Midbrain (tissue), 1 donor: ENCODE data around the gene PES1.
"Not testable (repeated sequence)": the region's sequence is repeated elsewhere in the genome, so short reads cannot be mapped to it uniquely, and the experiment has no call there.

Source experiments
- DNase-seq: peaks from one replicate; lab custom pipeline; 2025; lab: John Stamatoyannopoulos, UW

Gene PES1

DNA sequence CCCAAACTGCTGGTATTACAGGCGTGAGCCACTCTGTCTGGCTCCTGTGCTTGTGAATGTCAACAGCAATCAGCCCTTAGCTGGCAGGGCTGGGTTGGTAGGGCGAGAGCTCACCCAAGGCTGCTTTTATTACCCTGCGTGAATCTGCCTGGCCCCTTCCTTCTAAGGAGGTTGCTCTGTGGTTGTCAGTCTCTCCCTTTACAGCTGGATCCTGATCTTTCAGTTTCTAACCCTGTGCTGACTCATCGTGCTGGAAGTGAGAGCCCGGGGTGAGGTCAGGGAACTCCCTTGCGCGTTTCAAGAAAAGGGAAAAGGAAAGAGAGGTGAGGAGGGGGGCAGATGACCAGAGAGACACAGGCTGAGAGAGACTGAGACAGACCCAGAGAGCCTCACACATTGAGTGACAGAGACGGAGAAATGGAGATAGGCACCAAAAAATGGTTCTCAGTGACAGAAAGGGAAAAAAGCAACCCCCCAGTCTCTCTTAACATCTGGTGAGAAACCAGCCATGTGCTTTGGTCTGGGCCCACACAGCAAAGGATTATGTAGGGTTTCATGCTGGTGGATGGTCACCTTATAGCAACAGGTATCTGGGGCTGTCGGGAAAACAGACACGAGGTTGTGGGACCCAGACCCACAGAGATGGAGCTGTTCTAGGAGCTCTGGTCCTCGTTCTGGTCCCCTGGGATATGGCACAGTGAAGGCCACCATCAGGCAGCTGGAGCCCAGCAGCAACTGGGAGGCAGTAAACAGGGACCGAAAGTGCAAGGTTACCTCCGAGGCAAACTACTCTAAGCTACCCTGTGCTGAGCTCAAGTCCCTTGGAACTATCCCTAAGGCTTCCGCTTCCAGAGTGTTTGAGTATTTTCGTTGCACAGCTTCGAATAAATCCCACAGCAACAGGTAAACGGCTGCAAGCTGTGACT, 17.8 kb upstream of the PES1 start:
- DNase-seq = no peak

DNA sequence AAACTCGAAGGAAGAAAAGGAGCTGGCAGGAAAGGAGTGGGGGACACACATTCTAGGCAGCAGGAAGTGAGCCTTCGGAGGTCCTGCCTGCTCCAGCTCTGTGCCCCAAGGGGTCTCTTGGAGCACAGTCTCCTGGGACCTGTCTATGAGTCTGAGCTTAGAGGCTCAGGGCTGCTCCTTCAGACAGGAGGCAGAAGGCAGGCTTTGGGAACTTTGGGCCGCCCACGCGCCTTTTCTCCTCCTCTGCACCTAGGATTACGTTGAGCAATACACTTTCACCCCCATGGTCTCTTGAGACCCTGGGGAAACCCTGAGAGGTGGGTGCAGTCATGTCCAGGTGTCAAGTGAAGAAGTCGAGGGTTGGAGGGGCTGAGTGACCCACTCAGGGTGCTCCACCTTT, 16.2 kb upstream of the PES1 start:
- DNase-seq = no peak

DNA sequence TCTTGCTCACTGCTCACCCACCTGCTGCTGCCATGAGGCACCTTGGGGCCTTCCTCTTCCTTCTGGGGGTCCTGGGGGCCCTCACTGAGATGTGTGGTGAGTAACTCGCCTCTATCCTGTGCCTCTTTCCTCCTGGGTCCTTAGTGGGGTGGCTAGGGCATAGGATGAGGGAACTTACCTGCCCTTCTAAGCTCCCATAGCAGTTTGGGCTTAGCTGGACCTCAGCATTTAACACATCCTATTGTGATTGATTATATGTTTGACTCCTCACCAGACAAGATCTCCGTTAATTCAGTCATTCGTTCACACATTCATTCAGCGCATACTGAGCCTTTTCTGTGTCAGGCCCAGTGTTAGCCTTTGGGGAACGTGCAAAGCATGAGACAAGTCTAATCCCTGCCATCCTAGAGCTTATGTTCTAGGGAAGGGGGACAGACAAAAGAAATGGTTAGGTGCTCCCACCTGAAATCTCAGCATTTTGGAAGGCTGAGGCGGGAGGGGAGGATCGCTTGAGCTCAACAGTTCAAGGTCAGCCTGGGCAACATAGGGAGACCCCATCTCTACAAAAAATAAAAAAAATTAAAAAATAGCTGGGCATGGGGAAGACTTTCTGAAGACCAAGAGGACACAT, 15.7 kb upstream of the PES1 start:
- no peak for DNase-seq

DNA sequence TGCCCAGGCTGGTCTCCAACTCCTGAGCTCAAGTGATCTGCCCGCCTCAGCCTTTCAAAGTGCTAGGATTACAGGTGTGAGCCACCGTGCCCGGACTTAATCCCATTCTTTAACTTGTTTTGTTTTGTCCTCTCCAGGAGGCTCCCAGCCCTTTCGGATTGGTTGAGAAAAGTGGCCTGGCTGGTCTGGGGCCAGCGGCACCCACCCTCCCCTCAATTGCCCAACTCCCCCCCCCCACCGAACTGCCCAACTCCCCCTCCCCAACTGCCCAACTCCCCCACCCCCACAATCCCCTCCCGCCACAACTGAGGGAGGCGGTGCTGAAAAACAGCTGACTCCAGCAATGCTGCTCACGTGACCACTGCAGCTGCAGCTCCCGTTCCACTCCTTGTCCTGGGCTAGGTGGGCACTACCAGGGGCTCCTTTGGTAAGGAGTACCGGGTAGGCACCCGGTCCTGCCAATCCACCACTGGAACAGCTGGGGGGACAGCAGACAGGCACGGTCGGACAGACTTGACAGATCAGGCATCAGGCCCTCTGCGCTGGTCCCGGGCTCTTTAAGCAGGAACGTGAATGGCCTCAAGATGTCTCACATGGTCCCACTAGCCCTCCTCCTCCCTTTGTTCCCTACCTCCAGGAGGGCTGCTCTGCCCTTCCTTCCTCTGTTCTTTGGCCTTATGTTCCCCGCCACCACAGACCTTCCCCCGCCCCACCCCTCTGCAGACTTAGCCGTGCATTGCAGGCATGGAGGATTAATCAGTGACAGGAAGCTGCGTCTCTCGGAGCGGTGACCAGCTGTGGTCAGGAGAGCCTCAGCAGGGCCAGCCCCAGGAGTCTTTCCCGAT, 15.0 kb upstream of the PES1 start, which contains the start of gene TCN2:
Gene TCN2, plus strand, starts transcription at position 720 of the 845 bp plus-strand sequence. CDS start 158 bp downstream, outside the sequence.
- peak; percentile 86 for DNase-seq

DNA sequence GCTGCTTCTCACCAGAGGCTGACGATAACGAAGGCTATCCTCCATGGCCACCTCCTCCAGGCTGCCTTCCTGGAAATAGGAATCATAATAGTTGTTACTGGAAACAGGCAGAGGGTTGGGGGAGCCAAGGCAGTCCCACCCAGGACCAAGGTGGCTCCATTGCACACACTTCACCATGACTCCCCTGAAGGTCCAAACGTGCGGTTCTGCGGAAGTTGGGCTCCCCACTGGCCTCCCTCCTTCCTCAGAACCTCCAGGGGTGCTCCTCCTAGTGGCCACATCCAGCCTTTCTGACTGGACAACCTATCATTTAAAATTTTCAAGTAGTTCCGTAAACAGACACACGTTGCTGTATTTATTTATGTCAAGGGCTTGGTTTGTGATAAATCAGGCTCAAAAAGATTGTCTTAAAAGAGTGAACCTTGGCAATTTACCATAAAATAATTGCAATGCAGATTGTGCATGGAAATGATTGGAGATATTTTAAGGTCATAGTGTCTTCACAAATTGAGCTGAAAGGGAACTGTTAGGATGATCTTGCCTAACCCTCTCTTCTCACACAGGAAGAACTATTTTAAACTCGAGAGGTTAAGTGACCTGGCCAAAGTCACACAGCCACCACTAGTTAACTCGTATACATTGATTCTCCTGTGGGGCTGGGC, 13.9 kb upstream of the PES1 start:
- peak; percentile 36 for DNase-seq

DNA sequence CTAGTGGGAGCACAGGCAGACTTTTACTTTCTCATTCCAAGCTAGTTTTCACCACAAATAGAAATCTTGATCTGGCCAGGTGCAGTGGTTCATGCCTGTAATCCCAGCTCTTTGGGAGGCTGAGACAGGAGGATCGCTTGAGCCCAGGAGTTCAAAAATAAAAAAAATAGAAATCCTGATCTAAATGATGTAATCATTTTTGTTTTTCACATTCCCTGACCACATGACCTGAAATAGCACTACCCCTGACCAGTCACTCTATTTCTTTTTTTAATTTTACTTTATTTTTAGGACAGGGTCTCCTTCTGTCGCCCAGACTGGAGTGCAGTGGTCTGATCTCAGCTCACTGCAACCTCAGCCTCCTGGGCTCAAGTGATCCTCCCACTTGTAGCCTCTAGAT, 13.0 kb upstream of the PES1 start:
- no peak for DNase-seq

DNA sequence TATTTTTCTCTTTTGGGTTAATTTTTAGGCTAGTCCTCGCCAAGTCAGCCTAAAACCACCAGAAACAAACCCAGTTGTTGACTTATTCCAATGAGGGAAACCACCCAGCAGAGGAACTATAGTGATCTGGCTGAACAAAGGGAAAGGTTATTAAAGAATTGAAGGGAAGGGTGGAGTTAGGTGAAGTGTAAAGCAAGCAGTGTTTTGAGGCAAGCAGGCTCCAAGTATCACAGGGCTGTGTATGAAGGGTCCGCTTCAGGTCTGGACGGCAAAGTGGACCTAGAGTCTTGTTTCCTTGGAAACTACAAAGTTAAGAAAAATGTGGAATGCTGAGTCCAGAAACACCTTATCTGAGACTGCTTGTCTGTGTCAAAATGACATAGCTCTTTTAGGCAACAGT, 12.1 kb upstream of the PES1 start:
- DNase-seq = no peak

DNA sequence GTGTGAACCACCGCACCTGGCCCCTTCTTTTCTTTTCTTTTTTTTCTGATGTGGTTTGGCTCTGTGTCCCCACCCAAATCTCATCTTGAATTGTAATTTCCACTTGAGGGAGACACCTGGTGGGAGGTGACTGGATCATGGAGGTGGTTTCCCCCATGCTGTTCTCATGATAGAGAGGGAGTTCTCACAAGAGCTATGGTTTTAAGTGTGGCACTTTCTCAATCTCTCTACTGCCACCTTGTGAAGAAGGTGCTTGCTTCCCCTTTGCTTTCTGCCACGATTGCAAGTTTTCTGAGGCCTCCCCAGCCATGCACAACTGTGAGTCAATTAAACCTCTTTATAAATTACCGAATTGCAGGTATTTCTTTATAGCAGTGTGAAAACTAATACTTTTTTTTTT, 10.3 kb upstream of the PES1 start:
- peak; percentile 8 for DNase-seq

DNA sequence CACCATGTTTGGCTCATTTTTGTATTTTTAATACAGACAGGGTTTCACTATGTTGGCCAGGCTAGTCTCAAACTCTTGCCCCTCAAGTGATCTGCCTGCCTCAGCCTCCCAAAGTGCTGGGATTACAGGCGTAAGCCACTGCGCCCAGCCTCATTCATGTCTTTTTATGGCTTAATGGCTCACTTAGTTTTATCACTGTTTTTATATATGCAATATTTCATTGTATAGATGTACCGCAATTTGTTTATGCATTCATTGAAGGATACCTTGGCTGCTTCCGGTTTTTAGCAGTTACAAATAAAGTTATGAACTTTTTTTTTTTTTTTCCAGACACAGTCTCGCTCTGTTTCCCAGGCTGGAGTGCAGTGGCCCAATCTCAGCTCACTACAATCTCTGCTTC, 9.8 kb upstream of the PES1 start:
- no peak for DNase-seq

DNA sequence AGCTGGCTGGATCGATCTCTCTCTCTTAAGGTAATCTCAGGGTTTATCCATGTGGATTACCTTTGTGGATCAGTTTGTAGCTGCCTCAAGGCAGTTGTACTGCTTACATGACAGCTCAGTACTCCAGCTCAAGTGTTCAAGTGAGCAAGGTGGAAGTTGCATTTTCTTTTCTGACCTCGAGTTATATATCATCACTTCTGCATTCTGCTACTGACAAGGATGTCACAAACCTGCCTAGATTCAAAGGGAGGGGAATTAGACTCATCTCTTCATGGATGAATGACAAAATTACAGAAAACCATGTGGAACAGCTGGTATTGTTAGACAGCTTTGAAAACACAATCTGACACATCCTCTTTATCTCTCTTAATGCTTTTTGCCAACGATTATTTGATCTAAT, 9.2 kb upstream of the PES1 start:
- DNase-seq = no peak

DNA sequence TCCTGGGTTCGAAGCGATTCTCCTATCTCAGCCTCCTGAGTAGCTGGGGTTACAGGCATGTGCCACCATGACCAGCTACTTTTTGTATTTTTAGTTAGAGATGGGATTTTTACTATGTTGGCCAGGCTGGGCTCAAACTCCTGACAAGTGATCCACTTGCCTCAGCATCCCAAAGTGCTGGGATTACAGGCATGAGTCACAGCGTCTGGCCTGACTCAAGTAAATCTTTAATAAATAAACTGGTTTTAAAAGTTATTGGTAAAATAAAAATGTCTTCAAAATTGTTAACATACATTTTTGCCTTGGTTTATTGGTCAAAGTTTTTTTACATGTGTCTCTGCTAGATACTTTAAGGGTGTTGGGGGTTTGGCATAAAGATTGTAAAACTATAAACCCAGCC, 7.3 kb upstream of the PES1 start:
- no peak for DNase-seq

DNA sequence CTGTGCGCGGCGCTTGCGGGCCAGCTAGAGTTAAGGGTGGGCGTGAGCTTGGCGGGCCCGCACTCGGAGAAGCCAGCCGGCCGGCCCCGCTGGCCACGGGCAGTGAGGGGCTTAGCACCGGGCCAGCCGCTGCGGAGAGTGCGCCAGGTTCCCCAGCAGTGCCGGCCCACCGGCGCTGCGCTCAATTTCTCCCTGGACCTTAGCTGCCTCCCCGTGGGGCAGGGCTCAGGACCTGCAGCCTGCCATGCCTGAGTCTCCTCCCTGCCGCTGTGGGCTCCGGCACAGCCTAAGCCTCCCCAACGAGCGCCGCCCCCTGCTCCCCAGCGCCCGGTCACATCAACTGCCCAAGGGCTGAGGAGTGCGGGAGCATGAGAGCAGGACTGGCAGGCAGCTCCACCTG, 5.2 kb upstream of the PES1 start:
- no peak for DNase-seq

DNA sequence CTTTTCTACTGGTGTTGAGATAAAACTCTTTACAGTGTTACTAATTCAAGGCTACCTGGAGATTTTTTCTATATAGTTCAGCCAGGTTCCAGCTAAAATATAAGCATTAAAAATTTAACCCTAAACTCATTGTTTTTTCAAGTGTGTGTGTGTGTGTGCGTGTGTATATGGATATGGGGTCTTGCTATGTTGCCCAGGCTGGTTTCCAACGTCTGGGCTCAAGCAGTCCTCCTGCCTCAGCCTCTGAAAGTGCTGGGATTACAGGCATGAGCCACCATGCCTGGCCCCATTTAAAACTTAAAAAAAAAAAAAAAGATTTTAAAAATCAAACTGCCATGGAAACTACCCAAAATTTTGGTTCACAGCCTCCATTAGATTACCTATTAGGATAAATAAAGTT, 4.5 kb upstream of the PES1 start:
- DNase-seq = no peak

DNA sequence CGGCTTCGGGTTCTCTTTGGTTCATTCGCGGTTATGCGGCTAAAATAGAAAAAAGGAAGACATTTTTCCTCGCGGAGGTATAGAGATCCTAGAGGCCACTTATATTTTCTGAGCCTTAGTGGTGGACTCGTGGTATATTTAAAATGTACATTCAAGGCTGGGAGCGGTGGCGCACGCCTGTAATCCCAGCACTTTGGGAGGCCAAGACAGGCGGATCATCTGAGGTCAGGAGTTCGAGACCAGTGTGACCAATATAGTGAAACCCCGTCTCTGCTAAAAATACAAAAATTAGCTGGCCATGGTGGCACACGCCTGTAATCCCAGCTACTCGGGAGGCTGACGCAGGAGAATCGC, 627 bp upstream of the PES1 start:
- DNase-seq = not testable (repeated sequence)

DNA sequence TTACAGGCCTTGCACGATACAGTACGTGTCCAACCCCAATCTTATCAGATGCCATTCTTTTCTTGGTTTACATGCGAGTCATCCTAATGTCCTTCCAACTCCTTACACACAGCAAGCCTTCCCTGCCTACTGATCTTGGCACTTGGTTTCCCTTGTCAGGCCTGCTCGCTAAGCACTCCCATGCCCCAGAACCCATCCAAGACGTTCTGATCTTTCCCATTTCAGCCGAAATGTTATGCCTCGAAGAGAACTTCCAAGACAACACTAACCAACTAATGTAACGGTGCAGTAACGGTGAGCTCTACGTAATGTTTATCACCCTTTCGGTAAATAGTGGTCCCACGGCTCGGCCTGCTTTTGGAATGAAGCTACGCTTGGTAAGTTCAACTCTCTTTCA, 521 bp downstream of the PES1 start:
- DNase-seq = no peak

DNA sequence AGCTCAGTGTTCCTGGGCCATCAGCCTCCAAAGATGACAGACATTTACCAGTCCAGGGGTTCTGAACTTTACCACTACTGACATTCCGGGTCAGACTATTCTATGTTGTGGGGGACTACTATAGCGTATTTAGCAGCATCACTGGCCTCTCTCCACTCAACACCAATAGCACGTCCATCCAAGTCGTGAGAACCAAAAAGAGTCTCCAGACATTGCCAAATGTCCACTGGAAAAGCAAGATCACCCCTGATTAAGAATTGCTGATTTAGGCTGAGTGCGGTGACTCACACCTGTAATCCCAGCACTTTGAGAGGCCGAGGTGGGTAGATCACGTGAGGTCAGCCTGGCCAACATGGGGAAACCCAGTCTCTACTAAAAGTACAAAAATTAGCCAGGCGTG, 5.3 kb downstream of the PES1 start:
- no peak for DNase-seq

DNA sequence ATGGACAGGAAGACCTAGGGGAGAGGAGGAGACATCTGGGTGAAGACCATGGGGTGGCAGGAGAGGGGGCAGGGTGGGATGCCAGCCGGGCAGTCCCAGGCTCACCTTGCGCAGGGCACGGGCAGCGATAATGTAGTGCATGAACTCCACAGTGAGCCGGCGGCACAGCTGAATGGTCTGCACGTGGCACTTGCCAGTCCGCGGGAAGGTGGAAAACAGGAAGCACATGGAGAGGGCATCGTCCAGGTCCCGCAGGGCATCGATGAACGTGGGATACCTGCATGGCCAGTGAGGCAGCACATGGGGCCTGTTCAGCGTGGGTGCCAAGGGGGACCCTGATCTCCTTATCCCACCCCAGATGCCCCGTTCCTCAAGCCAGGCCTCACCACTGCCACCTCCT, 7.3 kb downstream of the PES1 start:
- DNase-seq = no peak

DNA sequence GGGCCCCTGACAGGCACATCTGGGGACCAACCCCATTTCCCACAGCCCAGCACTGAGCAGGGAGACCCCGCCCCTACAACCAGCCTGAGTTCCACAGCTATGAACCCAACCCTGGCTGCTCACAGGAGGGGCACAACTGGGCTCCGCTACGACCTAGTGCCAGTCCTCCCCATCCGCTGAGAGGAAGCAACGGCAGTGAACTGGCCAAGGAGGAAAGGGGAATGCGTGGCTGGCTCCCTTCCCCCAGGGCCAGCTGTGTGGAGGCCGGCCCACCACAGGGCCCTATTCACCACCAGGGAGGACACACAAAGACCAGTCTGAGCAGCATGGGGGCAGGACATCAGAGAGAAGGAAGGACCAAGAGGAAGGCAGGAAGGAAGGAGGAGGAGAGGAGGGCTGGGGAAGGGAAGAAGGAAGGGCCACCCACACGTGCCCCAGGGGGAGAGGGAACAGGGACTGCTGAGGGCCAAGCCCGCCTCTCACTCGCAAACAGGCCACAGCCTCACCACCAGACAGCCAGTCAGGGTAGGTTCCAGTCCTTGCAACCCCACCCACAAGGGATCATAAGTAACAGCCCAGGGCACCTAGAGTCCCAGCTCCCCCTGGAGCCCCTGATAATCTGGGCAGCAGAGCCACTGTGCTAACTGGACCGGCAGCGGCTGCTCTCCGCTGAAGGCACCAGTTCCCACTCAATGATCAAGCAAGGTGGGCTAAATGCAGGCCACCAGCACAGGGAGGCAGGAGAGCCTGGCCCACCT, 8.7 kb downstream of the PES1 start:
- DNase-seq = peak; percentile 46

DNA sequence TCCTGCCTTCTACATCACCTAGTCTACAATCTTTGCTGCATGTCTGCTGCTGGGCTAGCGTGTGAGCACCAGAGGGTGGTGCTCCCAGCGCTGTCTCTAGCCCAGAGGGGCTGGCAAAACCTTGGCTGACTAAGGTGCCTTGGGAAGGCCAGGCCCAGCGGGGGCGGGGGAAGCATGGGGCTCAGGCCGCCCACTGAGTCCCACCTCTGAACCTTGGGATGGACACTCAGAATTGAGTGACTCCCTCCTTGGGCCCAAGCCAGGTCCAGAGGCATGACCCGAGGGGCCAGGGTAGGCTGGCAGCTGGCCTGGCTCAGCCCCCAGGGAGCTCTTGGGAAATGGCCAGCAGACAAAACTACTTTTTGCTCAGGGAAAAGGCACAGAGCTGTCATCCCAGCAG, 9.7 kb downstream of the PES1 start:
- DNase-seq = no peak

DNA sequence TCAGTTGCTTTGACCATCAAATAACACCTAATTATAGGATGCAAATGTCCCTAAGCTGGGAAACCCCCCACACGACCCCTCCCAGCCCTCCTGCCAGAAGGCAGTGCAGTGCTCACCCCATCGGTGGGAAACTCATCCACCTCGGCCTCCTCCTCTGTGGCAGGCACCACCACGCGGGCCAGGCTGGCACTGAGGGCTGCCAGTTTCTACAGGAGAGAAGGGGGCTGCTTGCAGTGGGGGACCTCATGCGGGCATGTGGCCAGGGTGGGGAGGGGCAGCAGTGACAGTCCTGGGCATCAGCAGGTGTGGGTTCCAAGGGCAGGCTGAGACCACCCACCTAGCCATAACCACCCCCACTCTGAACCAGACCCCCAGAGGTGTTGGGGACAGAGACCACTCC, 10.8 kb downstream of the PES1 start:
- DNase-seq = no peak

DNA sequence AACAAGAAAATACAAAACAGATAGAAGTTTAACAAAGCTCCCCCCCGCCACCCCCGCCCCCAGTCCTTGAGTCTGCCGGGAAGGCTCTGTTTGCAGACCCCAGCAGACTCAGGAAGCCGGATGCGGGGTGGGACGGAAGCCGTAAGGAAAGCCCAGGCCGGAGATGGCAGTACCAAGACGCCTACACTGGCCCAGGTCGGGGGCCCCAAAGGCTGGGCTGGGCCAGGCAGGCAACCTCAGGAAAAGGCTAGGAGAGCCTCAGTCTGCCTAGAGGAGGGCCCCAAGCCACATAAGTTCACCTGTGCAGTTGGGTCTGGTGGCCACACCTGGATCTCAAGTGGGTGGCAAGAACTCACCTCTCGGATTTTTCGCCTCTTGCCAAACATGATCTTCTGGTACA, 13.2 kb downstream of the PES1 start:
- DNase-seq = no peak
